AML-193 (cell line): ENCODE data around the gene TUFM.
"Not testable (repeated sequence)": the region's sequence is repeated elsewhere in the genome, so short reads cannot be mapped to it uniquely, and the experiment has no call there.

Experiments used
- DNase-seq, 2 experiments: peaks; one replicate each; lab custom pipeline; 2025; lab: John Stamatoyannopoulos, UW

The TUFM gene

GRCh38 chr16:28846080-28846932, at the start of gene TUFM:
Gene TUFM, minus strand, starts transcription at chr16:28846348. Its CDS starts 79 bp downstream, at chr16:28846269.
- DNase-seq: peak; percentile 92 to 96

DNA sequence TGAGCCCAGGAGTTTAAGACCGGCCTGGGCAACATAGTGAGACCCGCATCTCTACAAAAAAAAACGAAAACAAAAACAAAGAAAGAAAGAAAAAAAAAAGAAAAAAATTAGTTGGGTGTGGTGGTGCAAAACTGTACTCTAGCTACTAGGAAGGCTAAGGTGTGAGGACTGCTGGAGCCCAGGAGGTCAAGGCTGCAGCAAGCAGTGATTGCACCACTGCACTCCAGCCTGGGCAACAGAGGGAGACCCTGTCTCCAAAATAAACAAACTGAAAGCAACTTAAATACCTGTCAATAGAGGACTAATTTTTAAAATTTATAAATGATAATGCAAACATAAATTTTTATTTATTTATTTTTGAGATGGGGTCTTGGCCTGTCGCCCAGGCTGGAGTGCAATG, 49.5 kb upstream of the TUFM start:
- no peak for DNase-seq

DNA sequence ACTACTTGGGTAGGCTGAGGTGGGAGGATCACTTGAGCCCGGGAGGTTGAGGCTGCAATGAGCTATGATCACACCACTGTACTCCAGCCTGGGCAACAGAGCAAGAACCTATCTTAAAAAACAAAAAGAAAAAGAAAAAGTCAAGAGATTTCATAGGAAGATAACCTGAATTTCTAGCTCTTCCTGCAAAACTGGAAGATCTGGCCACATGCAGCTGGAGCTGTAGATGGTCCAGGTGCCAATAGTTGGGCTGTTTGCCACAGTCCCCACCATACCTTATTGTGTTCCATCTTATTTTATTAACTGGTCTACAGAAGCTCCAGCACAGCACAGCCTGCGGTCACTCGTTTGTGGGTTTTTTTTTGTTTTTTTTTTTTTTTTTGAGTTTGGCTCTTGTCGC, 47.1 kb upstream of the TUFM start:
- no peak for DNase-seq

DNA sequence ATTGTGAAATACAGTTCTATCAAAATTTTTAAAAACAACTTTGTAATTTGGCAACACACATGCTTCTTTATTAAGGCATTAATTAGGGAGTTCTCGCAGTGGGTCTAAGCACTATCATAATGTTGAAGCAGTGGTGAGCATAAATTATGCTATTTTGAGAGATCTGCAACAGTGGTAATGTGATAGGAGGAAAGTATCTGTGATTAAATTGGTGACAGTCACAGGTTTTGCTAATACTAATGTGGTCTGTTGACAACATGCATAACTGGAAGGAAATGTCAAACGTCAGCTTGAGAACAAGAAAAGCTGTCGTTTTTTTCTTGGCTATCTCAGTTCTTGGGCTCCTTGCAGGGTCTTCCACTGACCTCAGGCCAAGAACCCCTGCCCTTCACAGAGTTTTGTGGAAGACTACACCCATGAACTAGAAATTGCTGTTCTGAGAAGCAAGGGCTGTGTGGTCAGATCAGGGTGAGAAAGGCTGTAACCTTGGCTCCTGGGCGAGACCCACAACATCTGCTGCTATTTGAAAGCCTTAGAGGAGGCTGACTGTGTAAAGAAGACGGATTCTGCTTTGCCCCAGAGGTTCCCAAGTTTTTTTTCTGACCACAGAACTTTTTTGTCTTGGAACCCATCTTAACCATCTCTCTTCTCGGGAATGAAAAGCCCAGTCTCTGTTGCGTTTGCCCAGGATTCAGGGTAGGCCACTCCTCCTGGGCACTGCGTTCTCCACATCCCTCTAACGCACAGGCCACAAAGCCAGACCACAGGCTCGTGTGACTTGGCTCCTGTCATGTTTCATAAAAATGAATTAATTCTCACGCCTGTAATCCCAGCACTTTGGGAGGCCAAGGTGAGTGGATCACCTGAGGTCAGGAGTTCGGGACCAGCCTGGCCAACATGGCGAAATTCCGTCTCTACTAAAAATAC, 46.1 kb upstream of the TUFM start:
- DNase-seq: no peak

DNA sequence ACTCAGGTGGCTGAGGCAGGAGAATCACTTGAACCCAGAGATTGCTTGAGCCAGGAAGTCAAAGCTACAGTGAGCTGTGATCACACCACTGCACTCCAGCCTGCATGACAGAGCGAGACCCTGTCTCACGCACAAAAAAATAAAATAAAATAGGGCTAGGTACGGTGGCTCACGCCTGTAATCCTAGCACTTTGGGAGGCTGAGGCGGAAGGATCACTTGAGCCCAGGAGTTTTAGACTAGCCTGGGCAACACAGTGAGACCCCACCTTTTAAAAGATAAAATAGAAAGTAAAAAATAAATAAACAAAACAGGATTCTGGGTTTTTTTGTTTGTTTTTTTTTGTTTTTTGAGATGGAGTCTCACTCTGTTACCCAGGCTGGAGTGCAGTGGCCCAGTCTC, 44.2 kb upstream of the TUFM start:
- not testable (repeated sequence) for DNase-seq

- no peak for DNase-seq
Observed at GRCh38 chr16:28886945-28887344, 40.8 kb upstream of the TUFM start.

- no peak for DNase-seq
Observed at GRCh38 chr16:28884045-28884444, 37.9 kb upstream of the TUFM start.

DNA sequence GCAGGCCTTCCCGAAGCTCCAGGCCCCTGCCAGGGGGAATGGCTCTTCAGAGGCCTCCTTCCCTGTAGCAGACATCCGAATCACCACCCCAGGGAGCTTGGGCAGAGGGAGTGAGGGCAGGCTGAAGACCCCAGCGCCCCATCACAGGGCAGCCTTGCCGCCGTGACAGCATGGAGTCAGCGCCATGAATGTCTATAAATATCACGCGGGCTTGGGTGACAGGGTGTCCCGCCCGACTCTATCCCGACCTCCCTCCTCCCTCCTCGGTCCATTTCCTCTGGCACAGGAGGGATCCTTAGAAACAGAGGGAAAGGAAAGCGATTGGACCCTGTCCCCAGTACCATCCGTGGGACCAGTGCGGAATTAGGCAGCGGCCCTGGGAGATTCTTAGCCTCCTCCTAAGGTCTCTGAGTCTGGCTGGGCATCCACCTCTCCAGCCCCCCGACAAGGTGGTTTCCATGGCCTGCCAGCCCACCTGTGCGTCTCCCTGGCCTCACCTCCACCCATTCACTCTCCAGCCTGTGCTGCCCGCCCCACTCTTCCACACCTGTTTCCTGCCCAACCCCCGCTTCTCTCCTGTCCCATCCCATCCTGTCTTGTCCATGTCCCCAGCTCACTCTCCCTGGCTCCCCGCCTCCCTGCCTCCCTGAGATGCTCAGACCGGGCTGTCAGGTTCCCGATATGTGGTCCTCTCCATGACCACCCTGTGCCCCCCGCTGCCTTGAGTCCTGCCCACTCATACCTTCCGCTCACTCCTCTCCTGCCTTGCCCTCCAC, 37.3 kb upstream of the TUFM start:
- DNase-seq: no peak

GRCh38 chr16:28882551-28883160, 36.5 kb upstream of the TUFM start:
- DNase-seq: no peak

GRCh38 chr16:28881565-28881964, 35.4 kb upstream of the TUFM start:
- DNase-seq: not testable (repeated sequence)

DNA sequence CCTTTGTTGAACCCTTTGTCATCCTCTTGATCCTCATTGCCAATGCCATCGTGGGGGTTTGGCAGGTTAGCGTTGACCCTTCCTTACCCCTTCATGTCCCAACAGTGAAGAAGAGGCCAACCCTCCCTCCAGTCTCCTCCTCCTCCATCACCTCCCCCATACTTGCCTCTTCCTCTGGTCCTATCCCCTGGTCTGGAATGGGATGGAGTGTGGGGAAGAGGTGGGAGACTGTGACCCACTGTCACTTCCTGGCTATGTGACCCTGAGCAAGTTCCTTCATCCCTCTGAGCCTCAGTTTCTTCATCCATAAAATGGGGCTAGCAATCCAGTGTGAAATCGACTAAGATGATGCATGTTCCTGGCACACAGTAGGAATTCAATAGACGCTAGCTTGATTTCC, 34.8 kb upstream of the TUFM start:
- DNase-seq: no peak

GRCh38 chr16:28880589-28880915, 34.4 kb upstream of the TUFM start:
- DNase-seq: no peak

DNA sequence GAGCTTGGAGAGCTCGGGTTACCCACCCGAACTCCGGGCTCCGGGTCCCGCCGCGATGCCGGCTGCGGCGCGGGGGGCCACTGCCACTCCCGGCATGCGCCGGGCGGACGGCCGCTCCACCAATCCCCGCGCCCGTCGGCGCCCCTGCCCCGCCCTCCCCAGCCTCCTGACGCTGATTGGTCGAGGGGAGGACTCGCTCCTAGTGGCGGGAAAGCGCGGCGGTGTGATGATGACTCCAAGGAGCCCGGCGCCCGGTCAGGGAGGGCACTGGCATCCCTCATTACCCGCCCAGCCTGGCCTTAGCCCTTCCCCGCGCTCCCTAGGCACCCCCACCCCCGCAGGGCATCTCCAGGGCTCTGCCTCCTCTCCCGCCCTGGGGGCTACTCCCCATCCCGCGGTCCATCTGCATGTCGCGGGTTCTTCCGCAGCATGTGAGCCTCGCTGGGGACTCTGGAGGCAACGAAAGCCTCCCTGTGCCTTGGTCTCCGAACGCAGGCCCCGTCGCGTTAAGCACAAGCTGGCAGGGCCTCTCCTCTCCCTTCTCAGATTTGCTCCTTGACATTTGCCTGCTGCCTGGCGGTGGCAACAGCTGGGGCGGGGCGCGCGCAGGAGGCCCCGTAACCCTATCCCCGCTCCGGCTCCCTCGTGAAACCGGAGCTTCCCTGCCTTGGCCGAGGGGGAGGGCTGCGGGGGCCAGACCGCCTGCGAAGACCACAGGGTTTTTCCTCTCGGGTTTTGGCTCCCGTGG, 33.9 kb upstream of the TUFM start:
- DNase-seq: peak; percentile 69 to 71

DNA sequence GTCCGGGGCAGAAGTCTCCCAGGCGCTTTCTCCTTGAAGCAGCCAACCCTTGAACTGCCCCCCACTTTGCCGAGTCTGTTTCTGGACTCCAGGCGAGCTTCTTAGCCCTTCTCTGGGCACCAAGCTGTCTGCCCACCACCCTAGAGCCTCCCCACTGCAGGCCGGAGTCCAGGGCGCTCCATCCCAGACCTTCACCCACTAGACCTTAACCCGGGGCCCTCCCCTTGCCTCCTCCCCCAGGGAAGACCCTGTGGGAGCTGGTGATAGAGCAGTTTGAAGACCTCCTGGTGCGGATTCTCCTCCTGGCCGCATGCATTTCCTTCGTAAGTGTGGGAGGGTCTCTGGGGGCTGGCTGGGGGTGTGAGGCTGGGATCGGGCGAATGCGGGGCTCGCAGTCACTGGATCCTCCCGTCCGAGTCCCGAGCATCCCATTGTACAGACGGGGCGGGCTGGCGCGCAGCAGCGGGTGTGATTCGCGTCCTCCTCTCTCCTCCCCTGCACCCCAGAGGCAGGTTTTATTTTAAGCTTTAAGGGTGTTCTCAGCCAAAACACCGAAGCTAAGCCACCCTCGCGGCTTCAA, 33.2 kb upstream of the TUFM start:
- peak in 1 of 2 experiments; percentile 27 for DNase-seq

GRCh38 chr16:28878083-28878926, 32.2 kb upstream of the TUFM start, which contains the start of gene ATP2A1:
Gene ATP2A1, plus strand, starts transcription at chr16:28878488. Its CDS starts 184 bp downstream, at chr16:28878672.
- no peak for DNase-seq

DNA sequence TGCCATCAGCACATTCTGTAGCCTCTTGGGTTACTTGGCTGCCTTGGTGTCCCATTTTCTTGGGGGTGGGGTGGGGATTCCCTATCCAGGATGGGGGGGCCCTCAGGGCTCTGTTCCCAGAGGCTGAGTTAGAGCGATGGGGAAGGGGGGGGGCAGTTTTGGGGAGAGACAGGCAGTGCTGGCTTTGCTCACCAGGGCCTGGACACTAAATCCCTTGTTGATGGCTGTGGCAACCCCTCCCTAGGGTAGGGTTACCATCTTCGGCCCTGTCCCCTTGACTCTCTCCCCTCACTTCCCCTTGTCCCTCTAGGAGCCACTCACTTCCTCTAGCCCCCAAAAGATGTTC, 31.5 kb upstream of the TUFM start:
- no peak for DNase-seq

GRCh38 chr16:28876973-28877654, 31.0 kb upstream of the TUFM start:
- no peak for DNase-seq

GRCh38 chr16:28876019-28876659, 30.0 kb upstream of the TUFM start:
- DNase-seq: no peak
